GM18508 (cell line): Measurements from ENCODE around the gene CELSR1.

Experiments
- ATAC-seq: cut with Tn5 transposase; IDR thresholded peaks from one replicate; pipeline ENCODE4 v1.9.1; 2021; ENCODE audit warnings: moderate number of reproducible peaks; ENCODE audit not compliant: insufficient read depth, unreplicated experiment

CELSR1 gene

GRCh38 chr22:46390105-46390651, 147.2 kb downstream of the CELSR1 start:
- ATAC-seq: no peak

- ATAC-seq: no peak
Measured at GRCh38 chr22:46389081-46389480, 148.3 kb downstream of the CELSR1 start.

GRCh38 chr22:46388647-46389046, 148.8 kb downstream of the CELSR1 start:
- no peak for ATAC-seq

GRCh38 chr22:46387748-46388147, 149.7 kb downstream of the CELSR1 start:
- ATAC-seq: no peak

GRCh38 chr22:46386312-46386711, 151.1 kb downstream of the CELSR1 start:
- ATAC-seq: no peak

- no peak for ATAC-seq
Measured at GRCh38 chr22:46382524-46382923, 154.9 kb downstream of the CELSR1 start.

- ATAC-seq: no peak
Measured at GRCh38 chr22:46381731-46382130, 155.7 kb downstream of the CELSR1 start.

GRCh38 chr22:46381142-46381541, 156.3 kb downstream of the CELSR1 start:
- no peak for ATAC-seq

- no peak for ATAC-seq
Measured at GRCh38 chr22:46380581-46380980, 156.8 kb downstream of the CELSR1 start.

- no peak for ATAC-seq
Measured at GRCh38 chr22:46380069-46380468, 157.4 kb downstream of the CELSR1 start.

- no peak for ATAC-seq
Measured at GRCh38 chr22:46379066-46379930, 158.1 kb downstream of the CELSR1 start.

GRCh38 chr22:46378426-46379065, 158.9 kb downstream of the CELSR1 start:
- ATAC-seq: no peak

- no peak for ATAC-seq
Measured at GRCh38 chr22:46377525-46378425, 159.6 kb downstream of the CELSR1 start.

- ATAC-seq: no peak
Measured at GRCh38 chr22:46376908-46377524, 160.4 kb downstream of the CELSR1 start.

GRCh38 chr22:46376111-46376510, 161.3 kb downstream of the CELSR1 start:
- ATAC-seq: no peak

GRCh38 chr22:46374663-46375474, 162.6 kb downstream of the CELSR1 start:
- no peak for ATAC-seq

- ATAC-seq: no peak
Measured at GRCh38 chr22:46373921-46374662, 163.3 kb downstream of the CELSR1 start.

- no peak for ATAC-seq
Measured at GRCh38 chr22:46373159-46373558, 164.3 kb downstream of the CELSR1 start.
